IPS DF 6.9 (cell line): ENCODE measurements around the gene FAM174B.

ENCODE experiments used
- DNase-seq: peaks from one replicate; pipeline ENCODE4 v3.0.0-alpha.2; 2013; ENCODE audit warnings: low read depth, low spot score
- H3K27ac ChIP-seq: one replicate; pipeline ENCODE4 v1.5.1; 2013; ENCODE audit warnings: low read length, control low read depth
- H3K27me3 ChIP-seq: 2 replicates; pipeline ENCODE4 v1.6.1; 2013; ENCODE audit warnings: mild to moderate bottlenecking, low read length; ENCODE audit not compliant: control insufficient read depth, insufficient read depth
- H3K36me3 ChIP-seq: 2 replicates; pipeline ENCODE4 v1.6.1; 2013; ENCODE audit warnings: low read length; ENCODE audit not compliant: control insufficient read depth, insufficient read depth
- H3K4me1 ChIP-seq: 2 replicates; pipeline ENCODE4 v1.6.1; 2013; ENCODE audit warnings: low read length; ENCODE audit not compliant: control insufficient read depth, insufficient read depth
- H3K4me3 ChIP-seq: 2 replicates; pipeline ENCODE4 v1.5.1; 2013; ENCODE audit warnings: mild to moderate bottlenecking, low read length
- H3K9me3 ChIP-seq: 2 replicates; pipeline ENCODE4 v1.6.1; 2013; ENCODE audit warnings: low read length, inconsistent platforms; ENCODE audit not compliant: control insufficient read depth, insufficient read depth
- WGBS: extraction: QIAGEN DNeasy Blood & Tissue Kit; methylation state at CpG from one replicate; pipeline ENCODE4 v1.1.7; 2013; ENCODE audit warnings: mixed read lengths, missing lambda C conversion rate; ENCODE audit not compliant: insufficient read length, insufficient coverage; 5-methylcytosine and 5-hydroxymethylcytosine counted together

The FAM174B gene

DNA sequence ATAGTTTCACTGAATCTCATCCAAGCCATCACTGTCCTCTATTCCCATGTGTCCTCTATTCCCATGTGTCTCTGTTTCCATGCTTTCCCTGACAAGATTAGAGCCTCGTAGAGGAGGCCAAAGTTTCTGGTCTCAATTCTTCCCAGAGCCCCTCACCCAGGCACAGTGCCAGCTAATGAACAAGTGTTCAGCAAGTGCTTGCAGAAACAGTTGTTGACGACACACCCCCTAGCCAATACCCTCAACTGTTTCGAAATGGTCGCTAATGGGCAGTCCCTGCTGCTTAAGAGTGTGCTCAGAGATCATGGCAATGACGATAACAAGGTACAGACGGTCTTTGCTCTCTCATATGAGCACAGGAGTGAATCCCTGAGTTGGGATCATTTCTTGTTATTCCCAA is 73.4 kb downstream of the FAM174B start:
- no CpG with 5 or more reads among the region's 6 CpGs for WGBS
- no peaks in the 10 kb centered on the region for H3K9me3 ChIP-seq
- no peaks in the 10 kb centered on the region for H3K27me3 ChIP-seq
- H3K4me1 ChIP-seq: no peaks in the 10 kb centered on the region; the same call in 1 of the 2 replicates
- H3K36me3 ChIP-seq: no peaks in the 10 kb centered on the region
- no peak for DNase-seq
- no peak overlapping the region for H3K4me3 ChIP-seq
- no peak overlapping the region for H3K27ac ChIP-seq

DNA sequence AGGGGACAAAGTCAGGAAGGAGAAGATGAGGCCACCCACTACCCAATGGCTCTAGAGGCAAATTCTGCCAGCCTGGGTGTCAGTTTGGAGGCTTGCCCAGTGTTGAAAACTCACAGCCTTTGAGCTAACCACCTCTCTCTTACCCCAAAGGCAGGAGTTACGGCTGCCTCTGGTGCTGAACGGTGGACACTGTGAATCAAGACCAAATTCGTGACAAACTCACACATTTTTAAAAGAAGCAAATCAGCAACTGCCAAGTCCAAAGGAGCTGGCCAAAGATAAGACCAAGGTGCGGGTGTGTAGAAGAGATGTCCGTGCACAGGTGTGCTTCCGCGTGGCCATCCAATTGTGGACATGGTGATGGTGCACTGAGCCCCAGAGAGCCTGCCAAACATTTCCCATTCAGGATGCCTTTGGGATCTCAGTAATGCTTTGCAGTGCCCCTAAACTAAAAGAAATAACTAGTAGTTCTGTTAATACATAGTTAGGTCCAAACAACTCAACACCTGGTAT is 74.6 kb downstream of the FAM174B start:
- WGBS: no CpG with 5 or more reads among the region's 7 CpGs

GRCh38 chr15:92580521-92580920 is 75.1 kb downstream of the FAM174B start:
- no peaks in the 10 kb centered on the region for H3K36me3 ChIP-seq
- no peaks in the 10 kb centered on the region for H3K27me3 ChIP-seq
- no peaks in the 10 kb centered on the region for H3K9me3 ChIP-seq
- no peaks in the 10 kb centered on the region; the same call in 1 of the 2 replicates for H3K4me1 ChIP-seq
- DNase-seq: no peak
- H3K27ac ChIP-seq: no peak overlapping the region
- WGBS: no CpG with 5 or more reads among the region's 12 CpGs
- no peak overlapping the region for H3K4me3 ChIP-seq

More for the DNA sequence above, 74.6 kb downstream of the FAM174B start:
- Histone ChIP-seq H3K9me3 (no peaks in the 10 kb centered on the region), H3K4me3 (no peak overlapping the region), H3K27me3 (no peaks in the 10 kb centered on the region), H3K4me1 (no peaks in the 10 kb centered on the region; the same call in 1 of the 2 replicates), H3K36me3 (no peaks in the 10 kb centered on the region), H3K27ac (no peak overlapping the region)
- no peak for DNase-seq

- no peak for DNase-seq
- no peak overlapping the region for H3K27ac ChIP-seq
- H3K4me3 ChIP-seq: no peak overlapping the region
- no CpG with 5 or more reads among the region's 15 CpGs for WGBS
- H3K27me3 ChIP-seq: no peaks in the 10 kb centered on the region
- no peaks in the 10 kb centered on the region for H3K36me3 ChIP-seq
- H3K9me3 ChIP-seq: no peaks in the 10 kb centered on the region
- no peaks in the 10 kb centered on the region; the same call in 1 of the 2 replicates for H3K4me1 ChIP-seq
These were observed 75.6 kb downstream of the FAM174B start for GRCh38 chr15:92579931-92580470.

GRCh38 chr15:92579486-92579885 is 76.1 kb downstream of the FAM174B start:
- Histone ChIP-seq H3K36me3 (no peaks in the 10 kb centered on the region), H3K27ac (no peak overlapping the region), H3K27me3 (no peaks in the 10 kb centered on the region), H3K4me1 (no peaks in the 10 kb centered on the region; the same call in 1 of the 2 replicates), H3K9me3 (no peaks in the 10 kb centered on the region), H3K4me3 (no peak overlapping the region)
- DNase-seq: no peak
- no CpG with 5 or more reads among the region's 9 CpGs for WGBS

DNA sequence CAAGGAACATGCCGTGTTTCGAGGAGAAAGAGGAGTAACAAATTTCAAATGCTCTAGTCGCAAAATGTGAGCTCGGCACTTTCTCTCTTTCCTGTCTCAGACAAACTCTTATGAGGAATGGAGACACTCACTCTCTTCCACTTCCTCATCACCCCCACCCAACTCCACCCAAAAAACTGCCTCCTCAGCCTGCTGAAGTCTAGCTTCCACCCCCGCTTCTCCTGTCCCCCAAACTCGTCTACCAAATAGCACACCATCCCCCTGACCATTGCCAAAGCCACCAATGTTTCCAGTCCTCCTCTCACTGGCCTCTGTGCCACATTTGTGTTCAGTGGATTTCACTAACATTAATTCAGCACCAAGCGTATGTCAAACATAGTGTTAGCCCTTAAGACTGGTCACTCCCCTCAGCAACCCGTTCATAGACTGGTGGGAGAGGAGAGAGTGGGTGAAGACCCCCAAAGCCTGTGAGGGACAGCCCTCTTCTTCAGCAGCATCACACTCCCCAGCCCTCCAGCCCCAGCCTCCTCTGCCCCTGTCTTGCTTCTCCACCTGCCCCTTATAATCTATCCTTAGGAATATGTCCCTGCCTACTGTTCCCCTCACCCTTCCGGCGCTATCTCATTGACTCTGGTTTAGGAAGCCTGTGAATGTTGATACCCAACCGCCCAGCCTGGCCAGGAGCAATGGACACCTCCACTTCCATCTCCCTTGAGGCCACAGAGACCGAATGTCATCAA is 77.3 kb downstream of the FAM174B start:
- Histone ChIP-seq H3K4me1 (no peaks in the 10 kb centered on the region; the same call in 1 of the 2 replicates), H3K9me3 (no peaks in the 10 kb centered on the region), H3K36me3 (no peaks in the 10 kb centered on the region), H3K4me3 (no peak overlapping the region), H3K27ac (no peak overlapping the region), H3K27me3 (no peaks in the 10 kb centered on the region)
- no CpG with 5 or more reads among the region's 12 CpGs for WGBS
- DNase-seq: no peak

DNA sequence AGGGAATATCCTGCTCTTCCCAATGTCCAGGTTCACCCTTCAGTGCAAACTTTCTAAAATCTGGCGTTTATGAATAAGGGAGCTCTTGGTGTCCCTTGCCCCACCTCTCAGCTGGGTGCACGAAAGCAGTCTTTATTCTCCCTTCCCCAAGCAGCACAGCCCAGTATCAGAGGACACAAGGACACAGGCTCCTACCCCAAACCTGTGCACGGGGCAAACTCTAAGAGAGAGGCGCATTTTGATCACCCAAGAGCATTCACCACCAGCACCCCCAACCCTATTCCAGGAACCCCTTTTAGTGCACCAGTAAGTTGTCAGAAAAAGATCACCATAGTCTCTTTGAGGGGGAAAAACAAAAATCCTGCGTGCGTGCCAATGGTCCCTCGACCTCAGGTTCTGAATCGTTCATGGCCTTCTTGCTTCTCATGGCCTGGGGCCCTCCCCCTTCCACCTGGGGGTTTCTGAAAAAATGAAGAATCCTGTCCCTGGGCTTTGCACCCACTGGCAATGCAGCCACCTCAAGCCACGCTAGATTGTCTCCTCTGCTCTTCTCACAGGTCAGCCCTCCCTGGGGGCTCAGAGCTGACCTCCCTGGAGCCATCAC is 78.9 kb downstream of the FAM174B start:
- no peaks in the 10 kb centered on the region for H3K9me3 ChIP-seq
- no peak overlapping the region for H3K27ac ChIP-seq
- H3K4me3 ChIP-seq: no peak overlapping the region
- H3K36me3 ChIP-seq: no peaks in the 10 kb centered on the region
- no CpG with 5 or more reads among the region's 9 CpGs for WGBS
- DNase-seq: no peak
- H3K4me1 ChIP-seq: no peaks in the 10 kb centered on the region; the same call in 1 of the 2 replicates
- no peaks in the 10 kb centered on the region for H3K27me3 ChIP-seq

DNA sequence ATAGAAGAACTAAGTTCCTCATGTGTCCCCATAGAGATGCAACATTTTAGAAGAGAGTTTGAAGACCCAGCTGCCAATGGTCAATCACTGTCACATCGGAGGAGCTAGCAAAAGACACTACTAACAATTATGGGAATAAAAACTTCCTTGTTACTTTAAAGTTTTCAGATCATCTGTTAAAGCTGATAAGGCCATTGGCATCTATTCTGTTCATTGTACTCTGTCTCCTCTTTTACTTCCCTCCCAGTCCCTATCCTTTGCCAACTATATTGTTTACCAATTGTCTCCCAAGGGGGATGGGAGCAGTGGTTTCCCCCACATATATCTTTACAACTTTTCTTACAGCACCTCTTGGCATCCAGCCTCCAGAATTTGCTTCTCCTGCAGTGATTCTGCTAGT is 81.0 kb downstream of the FAM174B start:
- Histone ChIP-seq H3K4me1 (no peaks in the 10 kb centered on the region), H3K27ac (no peak overlapping the region), H3K4me3 (no peak overlapping the region), H3K27me3 (no peaks in the 10 kb centered on the region), H3K36me3 (no peaks in the 10 kb centered on the region), H3K9me3 (no peaks in the 10 kb centered on the region)
- no peak for DNase-seq
- WGBS: no CpG with 5 or more reads among the region's 1 CpG

- DNase-seq: no peak
- Histone ChIP-seq H3K27me3 (no peaks in the 10 kb centered on the region), H3K27ac (no peak overlapping the region), H3K4me3 (no peak overlapping the region), H3K4me1 (no peaks in the 10 kb centered on the region), H3K9me3 (no peaks in the 10 kb centered on the region), H3K36me3 (no peaks in the 10 kb centered on the region)
- WGBS: no CpG with 5 or more reads among the region's 1 CpG
These were observed 81.4 kb downstream of the FAM174B start for GRCh38 chr15:92574161-92574560.

DNA sequence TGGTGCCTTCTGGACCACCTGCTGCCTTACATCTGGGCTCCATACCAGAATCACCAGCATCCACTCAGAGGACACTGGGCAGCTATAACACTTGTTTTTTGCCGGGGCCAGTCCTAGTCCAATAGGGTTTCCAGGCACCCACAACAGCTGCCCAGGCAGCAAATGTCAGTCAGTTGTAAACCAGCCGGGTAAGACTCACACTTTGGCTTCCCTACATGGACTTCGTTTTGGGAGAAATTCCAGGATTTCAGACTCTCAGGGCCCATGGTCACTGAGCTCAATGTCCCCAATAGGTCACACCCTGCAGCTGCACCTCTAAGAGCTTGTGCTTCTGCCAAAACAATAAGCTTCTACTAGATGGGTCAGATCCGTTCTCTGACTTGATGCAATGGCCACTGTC is 83.8 kb downstream of the FAM174B start:
- Histone ChIP-seq H3K4me3 (no peak overlapping the region), H3K9me3 (no peaks in the 10 kb centered on the region), H3K27me3 (no peaks in the 10 kb centered on the region), H3K4me1 (no peaks in the 10 kb centered on the region), H3K27ac (no peak overlapping the region), H3K36me3 (no peaks in the 10 kb centered on the region)
- DNase-seq: no peak
- WGBS: no CpG with 5 or more reads among the region's 4 CpGs
